Frontal cortex (tissue), 4 donors: ENCODE measurements around the gene AHRR. TPM values are rescaled to one million over a fixed set of nuclear protein-coding genes. Genes with fewer than 3 reads are reported as not detected.

Experiments used
- DNase-seq, 2 donors: peaks; one replicate each; pipeline ENCODE4 v3.0.0; 2012; ENCODE audit warnings: low spot score in 2 of 2
- FAIRE-seq: peaks from 2 replicates; lab custom pipeline; 2012; peaks lifted over from hg19 to GRCh38; lab: Jason Lieb, UNC
- total RNA-seq: library from RNA; depleted of rRNA; stranded (reverse); fragments of >200 nt; gene quantifications from one replicate; pipeline ENCODE4 v1.2.3, GENCODE V29; 2014
- donor health status: control.
- donor health status: control.
- donor health status: control.

The AHRR gene
- total RNA-seq, 1 donor from 2014 or later, result 1.2 TPM

DNA sequence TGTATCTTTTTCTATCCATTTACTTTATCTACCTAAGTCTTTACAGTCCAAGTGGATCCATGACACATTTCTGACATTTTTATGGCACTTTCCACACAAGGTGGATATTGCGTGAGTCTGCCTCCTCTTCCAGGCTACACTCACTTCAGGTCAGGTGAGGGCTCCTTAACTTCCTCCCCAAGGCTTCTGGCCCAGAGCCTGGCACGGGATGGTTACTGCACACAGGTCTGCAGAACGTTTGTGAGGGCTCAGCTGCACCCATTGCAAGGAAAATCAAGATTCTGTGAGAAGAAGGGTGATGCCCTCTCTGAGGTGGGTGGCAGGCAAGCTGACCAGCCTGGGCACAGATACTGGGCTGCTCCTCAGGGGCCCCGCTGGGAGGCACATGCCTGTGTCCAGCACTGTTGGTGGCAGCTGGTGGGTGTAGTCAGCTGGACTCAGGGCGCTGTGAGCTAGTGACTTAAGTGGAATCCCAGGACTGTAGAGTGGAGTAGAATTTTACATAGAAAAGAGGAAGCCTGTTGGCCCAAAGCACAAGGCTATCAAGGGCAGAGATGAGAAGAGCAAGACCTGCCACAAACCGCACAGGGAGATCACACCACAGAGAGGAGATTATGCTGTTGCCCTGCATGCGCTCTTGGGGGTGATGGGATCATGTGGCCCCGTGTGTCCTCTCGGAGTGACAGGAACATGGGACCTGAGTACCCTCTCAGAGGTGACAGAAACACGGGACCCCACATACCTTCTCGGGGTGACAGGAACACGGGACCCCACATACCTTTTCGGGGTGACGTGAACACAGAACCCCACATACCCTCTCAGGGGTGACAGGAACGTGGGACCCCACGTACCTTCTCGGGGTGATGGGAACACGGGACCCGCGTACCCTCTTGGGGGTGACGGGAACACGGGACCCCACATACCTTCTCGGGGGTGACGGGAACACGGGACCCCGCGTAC, 21.3 kb downstream of the AHRR start:
- no peak for DNase-seq

GRCh38 chr5:343461-344401, 22.2 kb downstream of the AHRR start:
- DNase-seq (peak in 1 of 2 donors; percentile 74), FAIRE-seq (no peak)

More for the DNA sequence above, 21.3 kb downstream of the AHRR start:
- FAIRE-seq, result no peak

- DNase-seq (no peak), FAIRE-seq (no peak)
Observed at GRCh38 chr5:344668-345067, 23.2 kb downstream of the AHRR start.

DNA sequence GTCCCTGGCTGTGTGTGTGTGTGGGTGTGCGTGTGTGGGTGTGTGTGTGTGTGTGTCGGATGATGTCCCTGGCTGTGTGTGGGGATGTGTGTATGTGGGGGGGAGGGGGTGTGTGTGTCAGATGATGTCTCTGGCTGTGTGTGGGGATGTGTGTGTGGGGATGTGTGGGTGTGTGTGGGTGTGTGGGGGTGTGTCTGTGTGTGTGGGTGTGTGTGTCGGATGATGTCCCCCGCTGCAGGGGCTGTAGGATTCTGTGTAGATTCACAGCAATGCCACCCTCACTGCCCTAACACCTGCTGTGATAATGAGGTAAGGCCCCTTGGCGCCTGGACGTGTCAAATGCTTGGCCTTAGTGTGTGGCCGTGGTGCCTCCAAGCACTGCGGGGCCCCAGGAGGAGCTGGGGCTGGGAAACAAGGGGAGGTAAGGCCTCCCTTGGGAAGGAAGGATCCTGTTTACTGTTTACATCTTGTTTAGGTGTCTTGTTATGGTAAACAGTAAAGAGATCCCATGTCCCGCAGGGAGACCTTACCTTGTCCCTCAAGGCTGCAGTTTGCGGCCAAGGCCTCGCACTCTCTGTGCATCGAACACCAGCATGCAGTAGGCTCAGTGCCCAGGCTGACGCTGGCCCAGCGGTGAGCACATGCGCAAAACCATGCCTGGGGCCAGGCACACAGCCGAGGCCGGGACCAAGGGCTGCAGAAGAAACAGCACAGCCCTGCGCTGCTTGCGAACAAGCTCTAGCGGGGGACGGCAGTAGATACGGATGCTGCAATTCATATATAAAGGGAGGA, 24.1 kb downstream of the AHRR start:
- DNase-seq (no peak), FAIRE-seq (no peak)

GRCh38 chr5:346229-346935, 24.9 kb downstream of the AHRR start:
- FAIRE-seq, result no peak
- DNase-seq, result no peak

- no peak for FAIRE-seq
- no peak for DNase-seq
Observed at GRCh38 chr5:347712-348284, 26.3 kb downstream of the AHRR start.

DNA sequence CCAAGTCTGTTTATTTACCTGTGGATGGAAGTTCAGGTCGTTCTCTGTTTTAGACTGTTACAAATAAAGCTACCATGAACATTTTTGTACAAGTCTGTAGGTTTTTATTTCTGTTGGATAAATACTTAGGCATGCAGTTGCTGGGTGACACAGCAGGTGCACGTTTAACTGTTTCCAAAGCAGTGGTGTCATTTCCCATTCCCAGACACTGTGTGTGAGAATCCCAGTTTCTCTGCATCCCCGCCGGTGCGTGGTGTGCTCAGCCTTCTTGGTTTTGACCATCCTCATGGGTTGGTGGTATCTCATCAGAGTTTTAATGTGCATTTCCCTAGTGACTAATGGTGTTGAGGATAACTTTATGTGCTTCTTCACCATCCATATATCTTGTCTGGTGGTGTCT, 27.2 kb downstream of the AHRR start:
- FAIRE-seq (no peak), DNase-seq (no peak)

DNA sequence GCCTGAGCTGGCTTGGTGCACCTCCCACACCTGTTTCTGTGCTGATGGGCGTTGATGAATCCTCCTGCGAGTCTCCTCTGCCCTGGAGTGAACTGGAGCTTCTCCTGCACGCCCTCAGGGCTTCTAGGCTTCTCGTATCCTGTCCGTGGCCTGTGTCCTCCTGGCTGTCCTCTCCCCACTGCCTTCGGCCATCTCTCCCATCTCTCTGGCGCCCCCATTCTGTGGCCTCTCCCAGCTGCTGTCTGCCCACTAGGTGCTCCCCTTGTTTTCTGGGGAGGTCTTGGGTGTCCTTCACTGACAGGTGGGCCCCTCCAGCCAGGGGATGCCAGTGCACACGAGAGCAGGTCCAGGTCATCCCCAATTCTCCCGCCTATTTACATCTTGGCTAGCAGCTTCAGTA, 28.8 kb downstream of the AHRR start:
- FAIRE-seq, result no peak
- DNase-seq, result no peak

DNA sequence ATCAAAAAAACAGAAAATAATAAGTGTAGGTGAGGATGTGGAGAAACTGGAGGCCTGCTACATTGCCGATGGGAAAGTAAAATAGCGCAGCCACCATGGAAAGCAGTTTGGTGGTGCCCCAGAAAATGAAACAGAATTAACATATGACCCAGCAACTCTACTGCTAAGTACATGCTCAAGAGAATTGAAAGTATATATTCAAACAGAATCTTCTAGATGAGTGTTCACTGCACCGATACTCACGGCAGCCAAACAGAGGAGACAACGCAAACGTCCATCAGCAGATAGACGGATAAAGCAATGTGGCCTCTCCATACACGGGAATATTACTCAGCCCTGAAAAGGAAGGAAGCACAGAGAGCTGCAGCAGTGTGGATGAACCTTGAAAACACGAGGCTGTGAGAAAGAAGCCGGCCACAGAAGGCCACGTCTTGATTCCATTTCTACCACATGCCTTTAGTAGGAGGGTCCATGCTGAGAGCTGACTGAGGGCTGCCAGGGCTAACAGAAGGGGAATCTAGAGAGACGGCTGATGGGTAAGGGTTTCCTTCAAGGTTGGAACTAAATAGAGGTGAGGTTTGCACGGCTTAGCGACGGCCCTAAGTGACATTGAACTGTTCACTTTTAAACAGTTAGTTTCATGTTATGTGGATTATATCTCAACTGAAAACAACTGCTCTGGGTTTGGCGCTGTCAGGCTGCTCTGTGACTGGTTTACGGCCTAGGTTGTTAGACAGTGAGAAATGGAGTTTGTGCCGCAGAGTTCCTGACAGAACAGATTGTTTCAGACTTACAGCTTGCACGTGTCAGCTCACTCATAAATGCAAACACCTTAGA, 29.8 kb downstream of the AHRR start:
- DNase-seq, result no peak

GRCh38 chr5:351921-352245, 30.4 kb downstream of the AHRR start:
- FAIRE-seq, result no peak

More for the DNA sequence above, 29.8 kb downstream of the AHRR start:
- FAIRE-seq, result no peak

DNA sequence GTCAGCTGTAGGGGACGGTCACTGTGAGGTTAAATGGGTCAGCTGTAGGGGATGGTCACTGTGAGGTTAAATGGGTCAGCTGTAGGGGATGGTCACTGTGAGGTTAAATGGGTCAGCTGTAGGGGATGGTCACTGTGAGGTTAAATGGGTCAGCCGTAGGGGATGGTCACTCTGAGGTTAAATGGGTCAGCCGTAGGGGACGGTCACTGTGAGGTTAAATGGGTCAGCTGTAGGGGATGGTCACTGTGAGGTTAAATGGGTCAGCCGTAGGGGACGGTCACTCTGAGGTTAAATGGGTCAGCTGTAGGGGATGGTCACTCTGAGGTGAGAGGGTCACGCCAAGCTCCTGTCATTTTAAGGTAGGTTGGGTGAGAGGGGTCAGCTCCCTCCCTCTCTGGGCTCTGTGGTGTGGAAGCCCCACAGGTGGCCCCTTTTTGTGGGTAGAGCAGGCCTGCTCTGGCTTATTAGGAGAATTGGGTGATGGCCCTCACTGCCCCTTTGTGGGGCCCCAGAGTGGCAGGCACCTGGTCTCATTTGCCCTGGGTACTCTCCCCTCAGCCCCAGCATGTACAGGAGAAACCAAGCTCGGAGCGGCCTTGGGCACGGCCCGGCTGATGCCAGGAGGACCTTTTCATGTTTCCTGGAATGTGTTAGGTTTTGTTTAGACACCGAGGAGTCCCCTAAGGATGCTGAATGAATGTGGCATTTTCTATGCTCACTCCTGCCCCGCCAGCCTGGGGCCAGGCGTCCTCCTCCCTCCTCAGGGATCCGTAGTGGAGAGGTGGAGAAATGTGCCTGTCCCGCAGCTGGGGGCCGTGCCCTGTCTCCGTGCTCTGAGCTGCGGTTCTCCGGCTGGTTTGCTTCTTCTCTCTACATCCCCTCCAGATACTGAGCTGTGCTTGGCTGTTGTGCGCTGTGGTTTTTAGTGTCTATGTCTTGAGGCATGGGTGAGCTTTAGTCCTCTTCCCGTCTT, 31.4 kb downstream of the AHRR start:
- no peak for DNase-seq
- FAIRE-seq, result no peak

More at GRCh38 chr5:351921-352245, 30.4 kb downstream of the AHRR start:
- no peak for DNase-seq

- no peak for FAIRE-seq
- no peak for DNase-seq
Observed at GRCh38 chr5:353612-354580, 32.4 kb downstream of the AHRR start.

DNA sequence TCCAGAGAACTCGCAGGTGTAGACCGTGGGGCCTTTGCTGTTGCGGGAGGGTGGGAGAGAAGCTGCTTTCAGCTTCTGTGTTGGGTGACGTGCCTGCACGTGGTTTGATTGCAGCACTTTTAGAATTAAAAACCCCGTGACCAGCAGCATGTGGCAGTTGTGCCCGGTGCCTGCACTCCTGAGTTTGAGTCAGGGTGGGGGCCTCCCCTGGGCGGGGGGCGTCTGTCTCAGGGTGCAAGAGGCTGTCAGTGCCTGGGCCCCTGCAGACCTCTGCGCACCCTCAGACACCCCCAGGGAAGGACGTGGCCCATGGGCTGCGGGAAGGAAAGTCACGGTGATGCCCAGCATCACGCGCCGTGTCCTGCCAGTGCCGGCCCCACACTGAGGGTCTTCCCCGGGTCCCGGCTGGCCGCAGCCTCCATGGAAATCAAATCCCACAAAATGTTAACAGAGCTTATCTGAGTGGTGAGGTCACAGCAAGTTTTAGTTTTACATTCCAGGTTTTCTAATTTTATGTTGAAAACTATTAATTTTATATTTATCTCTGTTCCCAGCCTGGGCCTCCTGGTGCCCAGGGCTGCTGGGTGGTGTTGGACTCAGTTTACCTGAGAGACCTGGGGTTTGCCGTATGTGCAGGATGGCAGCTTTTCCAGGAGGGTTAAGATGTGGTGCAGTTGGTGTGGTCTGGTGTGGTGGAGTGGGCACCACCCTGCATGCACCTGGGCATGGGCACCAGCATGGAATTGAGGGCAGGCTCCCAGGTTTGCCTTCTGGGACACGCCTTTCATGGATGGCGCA, 33.3 kb downstream of the AHRR start:
- FAIRE-seq (no peak), DNase-seq (no peak)

- no peak for DNase-seq
- FAIRE-seq, result no peak
Observed at GRCh38 chr5:355379-355935, 33.9 kb downstream of the AHRR start.

GRCh38 chr5:355958-356357, 34.4 kb downstream of the AHRR start:
- FAIRE-seq, result no peak
- DNase-seq, result no peak
